GM19193 (cell line): ENCODE data around the gene SPATA17.

Experiments
- POLR2A ChIP-seq: IDR thresholded peaks from 4 replicates; pipeline ENCODE4 v1.6.1; 2011; ENCODE audit not compliant: insufficient read depth, insufficient read length; ENCODE audit errors: extremely low read depth

SPATA17 gene

DNA sequence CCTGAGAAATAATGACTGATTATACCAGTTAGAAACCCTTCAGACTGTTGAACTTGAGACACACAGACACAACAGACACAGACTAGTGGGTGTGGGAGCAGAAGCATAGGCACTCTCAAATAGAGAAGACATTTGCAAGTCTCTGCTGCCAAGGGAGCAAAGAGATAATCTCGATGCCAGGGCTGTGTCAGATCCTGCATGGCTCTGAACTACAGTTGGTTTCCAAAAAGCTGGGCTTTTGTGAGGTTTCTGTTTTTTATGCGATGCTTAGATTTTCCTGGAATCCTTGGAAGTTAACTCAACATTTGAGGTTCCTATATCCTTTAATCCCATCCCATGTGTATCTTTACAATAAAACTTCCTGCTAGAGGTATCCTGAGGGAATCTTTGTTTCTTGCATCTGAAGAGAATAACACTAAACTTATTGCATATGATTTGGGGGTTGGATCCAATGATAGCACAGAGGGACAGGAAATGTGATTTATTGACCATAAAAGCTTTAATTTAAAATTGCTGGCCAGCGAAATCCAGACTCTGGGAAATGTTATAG, 236.4 kb downstream of the SPATA17 start:
- no peak for TF ChIP-seq POLR2A

DNA sequence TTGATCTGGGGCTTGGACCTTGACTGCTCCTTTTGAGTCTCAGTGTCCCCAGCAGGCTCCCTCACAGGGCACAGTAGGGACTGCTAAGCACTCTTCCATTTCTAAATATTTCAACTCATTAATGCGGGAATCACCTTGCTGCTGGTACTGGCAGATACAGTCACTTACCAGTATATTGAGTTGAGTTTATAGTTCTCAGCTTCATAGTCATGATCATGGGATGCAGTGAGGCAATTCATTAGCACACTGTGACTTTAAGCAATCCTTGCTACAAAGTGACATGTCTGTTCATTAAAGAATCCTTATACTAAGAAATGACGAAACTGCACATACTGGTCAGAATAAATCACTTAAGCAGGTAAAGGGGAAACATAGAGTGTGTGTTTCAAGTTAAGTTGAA, 240.8 kb downstream of the SPATA17 start:
- TF ChIP-seq POLR2A, result no peak

DNA sequence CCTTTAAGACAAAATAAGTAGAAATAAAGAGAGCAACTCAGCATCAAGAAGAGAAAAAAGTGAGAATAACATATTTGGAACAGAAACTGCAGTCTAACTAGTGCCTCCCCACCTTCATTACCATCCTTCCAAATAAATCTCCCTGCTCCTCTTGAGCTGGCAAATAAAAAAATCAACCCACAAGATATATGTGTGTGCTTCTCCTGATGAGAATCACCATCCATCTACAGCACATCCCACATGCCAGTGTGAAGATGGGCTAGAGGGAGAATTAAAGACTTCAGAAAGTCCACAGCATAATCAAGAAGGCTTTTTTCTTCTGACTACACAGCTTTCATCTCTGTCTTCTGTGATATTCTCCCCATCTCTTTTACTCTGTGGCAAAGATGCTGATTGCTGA, 244.1 kb downstream of the SPATA17 start:
- no peak for TF ChIP-seq POLR2A

DNA sequence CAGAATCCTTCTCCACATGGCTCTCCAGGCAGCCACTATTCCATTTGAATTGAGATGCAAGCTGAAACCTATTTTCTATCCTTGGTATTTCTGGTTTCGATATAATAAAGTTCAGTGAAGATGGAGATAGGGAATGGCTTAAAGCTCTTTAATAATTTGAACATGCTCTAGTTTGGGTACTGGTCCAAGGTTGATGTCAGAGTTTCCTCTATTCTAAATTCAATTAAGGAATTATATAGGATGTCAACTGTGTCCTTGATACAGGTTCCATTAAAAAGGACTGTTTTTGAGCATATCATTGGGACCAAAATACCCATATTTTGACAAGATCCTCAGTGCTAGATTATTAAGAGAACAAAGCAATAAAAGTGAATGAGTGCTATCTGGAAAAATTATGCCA, 245.3 kb downstream of the SPATA17 start:
- TF ChIP-seq POLR2A, result no peak

DNA sequence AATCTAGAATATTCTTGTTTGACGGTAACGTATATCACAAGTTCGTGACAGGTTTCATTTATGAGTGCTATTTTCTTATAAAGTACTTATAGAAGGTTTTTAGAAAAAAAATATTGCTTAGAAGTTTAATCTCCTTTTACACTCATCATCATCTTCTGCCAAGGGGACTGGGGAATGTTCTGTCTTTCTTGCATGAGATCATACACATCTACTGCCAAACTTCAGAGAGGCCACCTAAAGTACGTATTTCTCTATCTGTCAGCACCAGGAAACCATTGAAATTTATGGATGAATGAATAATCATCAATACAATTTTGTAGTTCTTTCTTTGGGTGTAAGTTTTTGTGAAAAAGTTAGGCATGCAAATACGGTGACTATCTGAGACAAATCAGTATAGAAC, 245.8 kb downstream of the SPATA17 start:
- TF ChIP-seq POLR2A, result no peak

DNA sequence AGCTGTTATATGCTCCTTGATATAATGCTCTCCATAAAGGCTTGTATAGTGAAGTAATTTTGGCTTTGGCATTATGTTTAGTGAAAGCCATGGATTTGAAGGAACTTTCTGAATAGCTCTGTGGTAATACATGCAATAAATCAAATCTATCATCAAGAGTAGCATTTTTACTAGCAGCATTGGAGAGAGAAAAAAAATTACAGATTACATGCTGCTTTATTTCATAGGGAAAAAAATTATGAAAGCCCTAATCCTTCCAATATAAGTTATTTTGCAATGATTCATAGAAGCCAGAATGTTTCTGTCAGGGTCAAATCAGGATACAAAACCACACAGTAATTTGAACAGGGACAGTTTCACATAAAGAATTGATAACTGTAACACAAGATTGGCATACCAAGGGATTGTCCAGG, 250.0 kb downstream of the SPATA17 start:
- TF ChIP-seq POLR2A, result no peak

DNA sequence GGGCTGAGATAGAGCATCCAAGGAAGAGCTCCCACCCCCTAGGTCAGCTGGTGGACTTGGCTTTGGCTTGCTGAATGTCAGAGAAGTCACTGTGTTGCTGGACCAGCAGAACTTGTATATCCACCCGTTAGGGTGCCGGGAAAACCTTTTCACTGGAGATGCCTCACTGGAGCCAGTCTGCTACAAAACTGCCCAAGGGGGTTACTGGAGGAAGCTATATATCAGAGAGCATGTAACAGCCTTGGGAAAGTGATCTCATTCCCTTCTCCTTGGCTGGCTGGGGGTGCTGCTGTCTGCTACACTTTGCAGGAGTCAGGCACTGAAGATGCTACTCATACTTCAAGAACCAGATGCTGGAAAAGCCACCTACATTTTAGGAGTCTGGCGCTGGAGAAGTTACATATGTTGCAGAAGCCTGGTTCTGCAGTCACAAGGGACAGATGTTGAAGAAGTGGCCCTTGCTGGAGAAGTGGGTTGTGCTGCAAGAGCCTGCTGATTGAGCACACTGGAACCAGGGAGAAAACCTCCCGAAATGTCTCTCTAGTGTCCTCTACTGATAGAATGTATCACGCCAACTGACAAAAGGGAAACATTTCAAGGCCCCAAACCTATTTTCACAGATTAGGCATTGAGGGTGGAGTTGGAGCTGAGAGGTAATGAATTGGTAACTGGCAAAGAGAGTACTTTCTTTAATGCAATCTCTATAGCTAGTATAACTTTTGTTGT, 250.6 kb downstream of the SPATA17 start:
- no peak for TF ChIP-seq POLR2A

DNA sequence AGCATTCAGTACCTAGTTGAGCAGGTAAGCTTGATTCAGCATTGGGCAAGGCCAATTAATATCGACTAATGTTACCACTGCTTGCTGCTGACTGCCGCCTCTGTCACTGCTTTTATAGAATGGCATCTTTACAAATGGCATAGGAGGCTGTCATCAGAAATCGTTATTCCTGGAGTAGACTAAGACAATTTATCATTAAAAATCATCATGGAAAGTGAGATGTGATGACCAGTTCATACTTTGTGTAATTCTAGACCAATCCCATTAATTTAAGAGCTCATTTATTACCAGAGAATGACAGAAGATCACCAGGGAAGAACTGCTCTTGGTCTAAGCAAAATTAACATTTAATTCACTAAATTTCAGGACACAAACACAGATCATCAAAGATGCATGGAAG, 254.0 kb downstream of the SPATA17 start:
- TF ChIP-seq POLR2A, result no peak

DNA sequence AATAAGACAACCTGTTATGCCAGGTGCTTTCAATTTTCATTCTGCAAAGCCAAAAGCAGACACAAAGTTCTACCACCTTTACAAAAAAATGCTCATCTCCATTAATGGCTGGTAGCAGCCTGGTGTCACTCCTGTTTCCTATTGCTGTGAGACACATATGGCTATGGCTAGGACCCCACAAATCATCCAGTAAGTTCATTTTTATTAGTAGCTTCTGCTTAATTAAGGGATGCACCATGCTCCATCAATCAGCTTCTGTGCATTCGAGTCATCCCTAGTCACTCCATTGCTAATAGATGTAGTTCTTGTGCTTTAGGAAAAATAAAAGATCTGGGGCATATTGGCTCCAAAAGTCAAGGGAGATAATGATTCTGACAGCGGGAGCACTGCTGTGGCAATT, 257.2 kb downstream of the SPATA17 start:
- no peak for TF ChIP-seq POLR2A

DNA sequence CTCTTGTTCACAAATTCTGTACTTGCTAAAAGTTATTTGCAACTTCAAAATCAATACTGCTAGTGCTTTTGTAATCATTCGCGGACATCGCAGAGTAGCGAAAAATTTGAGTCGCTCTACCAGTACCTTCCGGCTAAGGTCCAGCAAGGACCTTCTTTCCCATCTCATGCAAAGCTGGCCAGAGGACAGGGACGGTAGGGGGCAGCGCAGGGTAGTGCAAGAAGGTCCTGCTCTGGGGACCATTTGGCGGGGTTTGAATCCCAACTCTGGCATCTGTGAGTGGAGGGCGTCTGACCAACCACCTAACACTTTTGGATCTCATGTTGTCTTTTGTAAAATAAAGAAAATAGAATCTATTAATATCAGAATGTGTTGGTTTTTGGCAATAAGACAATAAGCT, 258.3 kb downstream of the SPATA17 start:
- no peak for TF ChIP-seq POLR2A

DNA sequence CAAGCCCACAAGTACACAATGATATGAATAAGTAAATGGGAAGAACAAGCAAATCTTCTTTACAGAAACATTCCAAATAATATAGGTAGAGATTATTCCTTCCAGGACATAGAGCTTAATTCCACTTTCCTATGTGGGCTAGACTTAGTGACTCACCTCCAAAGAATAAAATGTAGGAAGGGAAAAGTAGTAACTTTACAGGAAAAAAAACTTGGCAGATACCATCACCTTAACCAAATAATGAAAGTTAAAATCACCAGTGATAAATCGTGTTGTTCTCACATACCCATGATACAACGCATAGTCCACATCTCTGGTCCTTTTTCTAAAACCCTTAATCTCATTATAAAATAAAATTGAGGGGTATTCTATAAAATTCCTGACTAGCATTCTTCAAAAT, 260.8 kb downstream of the SPATA17 start:
- TF ChIP-seq POLR2A, result no peak

DNA sequence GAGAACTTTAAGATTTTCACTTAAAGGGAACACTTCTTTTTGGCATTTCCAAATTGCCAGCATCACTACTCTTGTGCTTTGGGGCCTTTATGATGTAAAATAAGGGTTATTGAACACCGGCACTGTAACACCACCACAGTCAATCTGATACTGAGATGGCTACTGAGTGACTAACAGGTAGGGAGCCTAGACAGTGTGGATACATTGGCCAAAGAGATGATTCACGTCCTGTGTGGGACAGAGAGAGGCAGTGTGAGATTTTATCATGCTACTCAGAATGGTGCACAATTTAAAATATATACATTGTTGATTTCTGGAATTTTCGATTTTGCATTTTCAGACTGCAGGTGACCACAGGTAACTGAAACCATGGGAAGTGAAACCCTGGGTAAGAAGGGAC, 261.6 kb downstream of the SPATA17 start:
- TF ChIP-seq POLR2A, result no peak

DNA sequence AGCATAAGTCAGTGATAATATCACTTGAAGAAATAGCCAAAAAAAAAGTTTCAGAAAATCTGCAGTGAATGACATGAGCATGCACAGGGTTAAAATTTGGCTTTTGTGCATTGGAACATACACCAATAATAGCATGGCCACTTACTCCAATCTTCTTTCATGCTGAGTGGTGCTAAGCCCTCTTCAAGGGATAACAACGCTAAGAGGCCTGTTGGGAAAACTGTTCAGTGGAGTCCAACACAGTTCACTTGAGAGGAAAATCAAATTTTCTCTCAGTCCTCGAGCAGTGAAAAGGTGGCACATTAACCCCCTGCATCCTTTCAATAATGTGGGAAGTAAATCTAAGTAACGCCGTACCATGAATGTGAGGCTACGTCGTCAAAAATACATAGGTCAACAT, 264.7 kb downstream of the SPATA17 start:
- no peak for TF ChIP-seq POLR2A

DNA sequence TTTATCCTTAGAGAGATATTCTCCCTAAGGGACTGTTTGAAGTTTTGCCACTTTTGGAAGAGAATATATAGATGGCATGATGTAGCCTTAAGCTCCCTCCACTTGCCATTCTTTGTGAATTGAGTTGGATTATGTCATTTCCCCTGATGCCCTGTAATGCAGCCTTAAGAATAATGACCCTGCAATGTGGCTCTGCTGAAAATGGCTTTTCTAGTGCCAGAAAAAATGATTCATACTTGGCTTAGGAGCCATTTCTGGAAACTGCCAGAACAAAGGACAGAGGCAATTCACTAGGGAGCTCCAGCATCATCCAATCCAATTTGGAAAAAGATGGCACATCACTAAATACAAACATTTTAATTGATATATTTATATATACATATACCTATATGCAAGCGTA, 265.3 kb downstream of the SPATA17 start:
- TF ChIP-seq POLR2A, result no peak

DNA sequence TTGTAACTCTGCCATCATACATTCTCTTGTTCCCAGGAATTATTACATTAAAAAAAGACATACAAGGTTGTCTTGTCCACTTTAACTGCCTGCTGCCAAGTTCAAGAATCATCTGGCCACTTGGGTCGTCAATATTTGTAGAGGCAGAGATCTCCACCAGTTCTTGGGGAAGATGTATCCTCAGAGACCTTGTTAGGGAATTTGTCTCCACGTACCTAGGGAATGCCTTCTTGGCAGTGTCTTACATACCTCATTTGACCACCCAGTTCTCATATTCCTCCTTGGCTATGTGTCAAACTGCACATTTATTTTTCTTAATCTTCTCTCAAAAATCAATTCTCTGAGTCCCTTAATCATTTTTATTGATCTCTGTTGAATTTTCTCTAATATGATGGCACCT, 266.0 kb downstream of the SPATA17 start:
- TF ChIP-seq POLR2A, result no peak

DNA sequence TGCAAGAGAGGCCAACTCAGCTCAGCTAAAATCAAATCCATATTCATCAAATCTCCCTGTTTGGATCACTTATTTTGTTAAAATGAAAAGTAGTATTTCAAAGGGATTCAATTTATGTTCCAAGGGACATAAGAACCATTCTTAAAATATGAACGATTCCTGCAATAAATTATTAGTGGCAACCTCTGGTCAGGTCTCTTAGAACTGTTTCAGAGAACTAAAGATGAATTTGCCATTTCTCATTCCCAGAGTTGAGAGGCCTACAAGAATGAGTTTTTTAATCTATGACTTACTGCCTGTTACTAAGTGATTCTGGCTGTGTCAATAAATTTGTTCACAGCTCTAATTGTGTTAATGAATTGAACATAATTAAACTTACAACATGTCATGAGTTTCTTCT, 268.5 kb downstream of the SPATA17 start:
- TF ChIP-seq POLR2A, result no peak

DNA sequence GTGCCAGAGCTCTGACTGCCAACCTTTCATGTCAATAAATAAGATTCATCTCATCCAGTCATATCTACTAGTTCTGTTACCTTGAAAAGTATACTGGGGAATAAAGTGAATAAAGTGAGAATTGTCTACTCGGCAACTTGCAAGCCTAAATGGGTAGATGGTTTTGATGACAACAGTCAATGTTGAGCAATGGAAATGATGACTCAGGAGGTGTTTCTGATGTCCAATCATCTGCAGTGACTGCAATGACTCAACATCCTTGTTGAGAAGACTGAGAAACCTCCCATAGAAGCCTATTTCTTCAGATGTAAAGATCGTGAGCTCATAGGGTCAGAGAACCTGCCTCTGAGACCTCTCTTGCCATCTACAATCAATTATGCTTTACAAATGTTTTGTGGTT, 276.4 kb downstream of the SPATA17 start:
- TF ChIP-seq POLR2A, result no peak
